Inferior parietal cortex (tissue), 1 donor: ENCODE measurements around the gene PTPRM.

Source experiments
- DNase-seq: peaks from one replicate; pipeline ENCODE4 v3.0.0-alpha.2; 2016; ENCODE audit errors: extremely low spot score

The PTPRM gene

DNA sequence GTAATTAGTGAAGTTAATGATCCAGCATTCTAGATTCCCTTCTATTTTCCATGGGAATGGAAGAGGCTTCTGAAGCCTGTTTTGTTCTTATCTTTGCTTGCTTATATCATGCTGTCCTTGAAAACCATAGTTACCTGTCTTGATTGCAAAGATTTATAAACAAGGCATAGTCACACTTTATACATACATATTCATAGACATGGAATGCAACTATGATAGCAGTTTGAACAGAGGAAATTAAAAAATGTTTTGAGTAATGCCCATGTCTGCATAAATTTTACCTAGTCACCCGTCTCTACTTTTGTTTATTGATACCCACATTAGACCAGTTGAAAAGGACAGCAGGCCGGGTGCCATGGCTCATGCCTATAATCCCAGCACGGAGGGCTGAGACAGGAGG, 289.0 kb downstream of the PTPRM start:
- DNase-seq = no peak

DNA sequence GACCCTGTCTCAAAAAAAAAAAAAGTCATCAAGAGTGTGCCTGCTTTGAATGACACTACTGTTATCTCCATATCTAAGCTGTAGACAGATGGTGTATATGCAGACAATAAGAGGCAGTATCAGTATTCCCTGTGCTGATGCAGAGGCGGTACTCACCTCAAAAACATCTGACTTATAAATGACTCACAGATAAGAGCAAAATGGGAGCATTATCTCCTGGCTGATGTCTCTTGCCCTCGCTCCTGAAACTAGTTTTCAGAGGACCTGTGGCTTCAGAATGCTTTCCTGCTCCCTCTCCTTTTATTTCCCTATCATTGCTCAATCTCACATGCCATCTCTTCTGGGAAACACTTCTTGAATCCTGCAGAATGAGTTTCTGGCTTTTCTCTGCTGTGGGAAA, 289.6 kb downstream of the PTPRM start:
- DNase-seq = no peak

DNA sequence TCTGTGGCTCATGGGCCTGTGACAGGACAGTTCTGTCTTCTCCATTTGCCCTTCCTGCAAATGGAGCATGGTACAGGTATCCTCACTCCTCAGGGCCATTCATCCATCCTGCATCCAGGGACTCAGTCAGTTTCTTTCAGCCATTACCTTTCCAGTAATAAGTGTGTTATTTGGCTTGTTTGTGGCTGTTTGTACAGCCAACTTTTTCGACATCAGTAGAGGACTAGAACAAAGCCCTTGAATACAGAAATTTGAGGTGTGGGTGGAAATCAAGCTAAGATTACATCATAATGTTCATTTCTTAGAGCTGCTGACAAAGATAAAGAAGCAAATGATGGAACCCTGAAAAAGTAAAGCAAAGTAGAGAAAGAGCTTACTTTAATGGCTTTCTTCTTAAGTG, 290.4 kb downstream of the PTPRM start:
- no peak for DNase-seq

DNA sequence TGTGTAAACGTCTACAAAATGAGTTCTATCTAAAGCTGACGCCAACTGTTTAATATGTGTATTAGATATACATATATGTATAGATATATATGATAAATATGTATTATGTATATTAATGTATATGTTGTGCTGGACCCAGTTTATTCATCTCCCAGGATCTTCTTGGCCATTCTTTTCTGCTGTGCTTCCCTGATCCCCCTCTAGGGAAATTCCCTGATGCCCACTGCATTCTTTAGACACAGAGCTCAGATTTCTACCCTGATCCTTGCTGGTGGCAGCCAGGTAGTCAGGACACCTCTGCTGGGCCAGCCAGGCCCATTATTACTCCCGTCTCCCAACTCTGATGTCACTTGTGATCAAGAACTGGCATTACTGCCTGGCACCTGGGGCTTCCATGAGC, 292.0 kb downstream of the PTPRM start:
- DNase-seq = no peak

DNA sequence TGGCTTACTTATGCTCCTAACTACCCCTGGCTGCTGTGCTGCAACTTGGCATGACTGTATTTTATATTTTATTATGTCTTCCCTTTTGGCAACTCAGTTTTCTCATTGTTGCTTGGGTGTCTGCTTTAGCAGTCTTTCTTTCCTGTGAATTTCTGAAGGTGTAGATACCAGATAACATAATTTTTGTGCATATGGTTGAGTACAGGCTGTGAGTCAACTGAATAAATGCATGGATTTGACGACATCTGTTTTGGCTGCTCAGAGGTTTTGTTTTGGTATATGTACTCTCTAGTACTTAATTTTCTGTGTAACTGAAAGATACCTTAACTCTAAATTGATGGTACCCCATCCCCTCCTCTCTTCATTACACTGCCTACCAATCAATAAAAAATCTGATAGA, 303.1 kb downstream of the PTPRM start:
- no peak for DNase-seq

DNA sequence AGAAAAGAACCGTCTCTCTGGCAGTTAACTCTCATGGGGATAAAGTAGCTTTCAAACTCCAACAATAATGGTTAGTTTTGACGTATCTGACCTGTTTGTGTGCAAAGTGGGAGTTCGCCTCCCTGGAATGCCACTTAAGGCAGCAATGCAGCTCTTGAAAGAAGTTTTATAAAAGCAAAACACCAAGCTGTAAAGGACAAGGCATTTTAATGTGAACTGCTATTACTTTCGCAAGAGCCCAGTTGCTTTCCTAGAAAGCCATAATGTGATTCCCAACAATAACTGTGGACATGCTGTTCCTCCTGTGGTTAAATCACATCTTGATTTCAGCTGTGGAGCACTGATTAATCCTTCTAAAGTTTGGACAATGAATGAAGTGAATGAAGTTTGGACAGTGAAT, 303.7 kb downstream of the PTPRM start:
- no peak for DNase-seq

DNA sequence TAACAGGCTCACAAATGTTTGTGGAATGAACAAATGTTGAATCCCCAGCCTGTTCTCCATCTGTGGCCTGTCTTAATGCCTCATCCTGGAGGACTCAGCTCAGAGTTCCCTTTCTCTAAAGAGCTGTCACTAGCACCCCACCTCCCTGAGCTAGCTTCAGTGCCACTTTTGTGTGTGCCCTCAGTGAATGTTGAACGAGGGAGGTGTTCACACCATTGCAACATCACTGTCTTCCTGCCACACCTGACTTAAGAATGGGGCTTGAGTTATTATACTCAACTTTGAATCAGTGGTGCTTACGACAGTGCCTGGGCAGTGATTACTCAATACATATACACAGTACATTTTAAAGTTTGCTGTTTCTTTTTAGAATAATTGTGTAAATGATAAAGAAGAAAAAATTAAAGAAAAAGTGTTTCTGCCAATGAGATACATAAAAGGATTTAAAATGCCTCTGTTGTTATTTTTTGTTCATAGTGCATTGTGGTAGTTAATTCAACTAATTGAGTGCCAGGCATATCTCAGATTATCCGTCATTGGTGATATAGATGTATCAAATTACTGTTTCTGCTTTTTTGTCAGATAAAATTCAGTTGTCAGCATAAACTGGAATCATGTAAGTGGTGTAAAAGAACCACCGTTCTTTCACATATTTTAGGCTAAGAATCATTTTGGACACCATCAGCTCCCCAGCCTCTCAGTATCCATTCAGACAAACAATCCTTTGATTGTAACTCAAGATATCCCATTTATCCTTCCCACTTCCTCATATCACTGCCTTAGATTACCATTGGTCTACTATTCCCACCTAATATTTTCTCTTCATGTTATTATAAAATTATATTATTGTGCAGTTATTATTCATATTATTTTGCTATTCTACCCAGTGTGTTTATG, 304.7 kb downstream of the PTPRM start:
- no peak for DNase-seq

DNA sequence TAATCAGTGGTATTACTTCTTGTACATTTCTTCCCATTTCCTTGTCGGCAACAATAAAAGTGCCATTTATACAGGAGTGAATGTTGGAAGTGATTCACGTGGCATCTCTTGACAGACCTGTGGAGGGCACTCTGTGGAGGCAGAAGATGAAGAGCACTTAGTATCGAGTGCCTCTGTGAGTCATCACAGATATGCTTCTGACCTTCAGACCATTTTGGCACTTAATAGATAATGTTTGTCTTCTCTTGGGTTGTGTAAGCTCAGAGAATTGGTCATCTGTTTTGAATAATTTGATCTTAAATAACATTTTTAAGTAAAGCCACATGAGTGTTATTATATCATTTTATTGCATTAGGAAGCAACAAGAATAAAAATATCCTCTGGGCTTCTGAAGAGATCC, 305.5 kb downstream of the PTPRM start:
- DNase-seq = no peak

DNA sequence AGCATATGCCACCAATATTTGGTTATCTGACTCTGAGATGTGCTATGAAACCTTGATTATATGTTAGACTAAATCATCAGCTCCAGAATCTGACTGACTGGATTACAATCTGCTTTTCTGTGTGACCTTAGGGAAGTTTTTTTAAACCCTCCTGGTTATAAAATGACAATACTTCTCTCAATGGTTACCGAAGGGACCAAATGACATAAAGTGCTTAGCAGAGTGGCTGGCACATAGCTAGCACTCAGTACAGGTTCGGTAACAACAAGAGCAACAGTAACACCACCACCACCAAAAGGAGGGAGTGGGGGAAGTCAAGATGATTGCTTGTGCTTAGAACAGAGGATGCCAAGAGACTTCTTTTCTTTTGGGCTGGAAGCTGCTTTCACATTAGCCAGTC, 306.2 kb downstream of the PTPRM start:
- no peak for DNase-seq

DNA sequence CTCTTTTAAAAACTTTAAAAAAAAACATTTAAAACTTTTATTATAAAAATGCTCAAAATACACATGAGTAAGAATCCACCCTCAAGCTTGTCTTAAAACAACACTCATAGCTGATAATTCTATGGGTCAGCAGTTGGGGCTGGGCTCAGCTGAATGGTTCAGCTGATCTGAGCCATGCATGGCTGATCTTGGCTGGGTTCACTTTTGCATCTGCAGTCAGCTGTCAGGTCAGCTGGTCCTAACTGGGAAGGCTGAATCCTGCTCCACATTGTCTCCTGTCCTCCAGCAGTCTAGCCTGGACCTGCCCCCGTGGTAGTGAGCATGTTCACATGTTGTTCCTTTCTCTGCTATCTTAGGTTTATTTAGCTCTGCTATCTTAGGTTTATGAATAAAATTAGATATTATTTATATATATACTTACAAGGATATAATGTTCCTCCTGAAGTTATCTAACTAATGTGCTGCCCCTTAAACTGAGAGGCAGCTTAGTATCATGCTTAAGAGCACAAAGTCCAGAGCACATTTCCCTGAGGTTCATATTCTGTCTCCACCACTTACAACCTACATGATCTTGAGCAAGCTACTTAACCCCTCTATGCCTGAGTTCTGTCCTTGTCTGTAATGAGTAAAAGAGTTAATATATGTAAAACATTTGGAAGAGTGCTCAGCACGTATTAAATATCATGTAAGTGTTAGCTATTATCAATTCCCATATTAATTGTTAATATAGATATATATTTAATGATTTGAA, 309.4 kb downstream of the PTPRM start:
- DNase-seq = no peak

DNA sequence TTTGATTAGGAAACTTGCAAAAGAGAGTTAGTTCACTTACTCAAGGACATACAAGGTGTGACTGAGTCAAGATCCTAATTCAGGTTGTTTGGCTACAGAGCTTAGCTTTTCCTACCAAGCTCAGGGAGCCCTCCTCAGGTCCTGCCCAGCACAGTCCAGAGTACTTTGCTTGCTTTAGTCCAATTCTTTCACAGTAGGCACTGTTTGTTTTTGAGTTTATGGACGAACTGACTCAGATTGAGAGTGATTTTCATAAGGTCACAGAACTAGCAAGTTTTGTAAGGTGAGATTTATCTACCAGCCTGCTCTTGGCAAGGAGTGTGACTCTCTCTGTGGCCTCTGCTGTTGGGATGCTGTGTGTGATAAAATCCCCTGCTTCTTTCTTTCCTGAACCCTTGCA, 310.5 kb downstream of the PTPRM start:
- DNase-seq = no peak

DNA sequence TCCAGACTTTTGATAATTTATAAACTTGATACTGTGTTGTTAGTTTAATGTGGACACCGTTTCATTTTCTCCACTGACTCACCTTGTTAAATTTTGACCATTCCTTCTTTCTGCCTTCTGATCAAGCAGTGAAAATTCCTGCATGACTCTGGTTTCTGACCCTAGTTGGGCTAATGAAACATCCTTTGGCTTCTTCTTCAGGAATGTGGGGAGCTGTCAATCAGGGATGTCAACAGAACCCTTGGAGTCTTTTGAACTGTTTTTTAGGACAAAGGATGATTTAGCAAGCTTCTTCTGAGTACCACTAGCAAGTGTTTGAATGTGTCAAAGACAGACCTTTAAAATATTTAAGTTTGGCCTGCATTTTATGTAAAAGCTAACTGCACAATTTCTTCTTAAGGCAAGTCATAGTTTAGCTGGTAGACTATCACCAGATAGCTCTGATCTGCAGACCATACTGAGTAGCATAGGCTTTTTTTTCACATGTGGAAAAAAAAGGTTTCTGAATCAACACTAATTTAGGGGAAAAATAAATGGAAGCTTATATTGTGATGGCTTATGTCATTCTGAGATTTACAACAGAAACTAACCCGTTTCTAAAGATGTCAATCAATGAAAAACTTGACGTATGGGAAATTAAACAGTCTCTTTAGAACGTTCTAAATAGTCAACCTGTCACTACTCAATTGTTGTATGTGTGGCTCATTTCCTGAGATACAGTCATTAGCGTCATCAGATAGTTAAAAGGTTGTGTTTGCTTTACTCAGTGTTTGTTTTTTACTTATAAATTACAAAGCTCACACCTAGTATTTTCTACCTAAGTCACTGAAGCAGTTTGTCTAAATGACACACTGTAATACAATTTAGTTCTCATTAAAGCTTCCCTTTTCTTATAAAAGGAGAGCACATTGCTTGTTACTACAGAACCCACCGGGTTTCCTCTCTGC, 311.4 kb downstream of the PTPRM start:
- DNase-seq = no peak

DNA sequence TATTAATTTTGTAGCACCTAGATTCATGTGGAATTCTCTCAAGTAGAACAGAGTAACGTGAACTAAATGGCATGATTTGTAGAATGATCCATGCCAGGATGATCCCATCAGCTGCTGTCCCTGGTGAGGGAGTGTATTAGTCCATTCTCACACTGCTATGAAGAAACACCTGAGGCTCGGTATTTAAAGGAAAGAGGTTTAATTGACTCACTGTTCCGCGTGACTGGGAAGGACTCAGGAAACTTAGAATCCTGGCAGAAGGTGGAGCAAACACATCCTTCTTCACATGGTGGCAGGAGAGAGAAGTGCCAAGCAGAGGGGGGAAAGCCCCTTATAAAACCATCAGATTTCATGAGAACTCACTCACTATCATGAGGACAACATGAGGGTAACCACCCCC, 312.6 kb downstream of the PTPRM start:
- no peak for DNase-seq

DNA sequence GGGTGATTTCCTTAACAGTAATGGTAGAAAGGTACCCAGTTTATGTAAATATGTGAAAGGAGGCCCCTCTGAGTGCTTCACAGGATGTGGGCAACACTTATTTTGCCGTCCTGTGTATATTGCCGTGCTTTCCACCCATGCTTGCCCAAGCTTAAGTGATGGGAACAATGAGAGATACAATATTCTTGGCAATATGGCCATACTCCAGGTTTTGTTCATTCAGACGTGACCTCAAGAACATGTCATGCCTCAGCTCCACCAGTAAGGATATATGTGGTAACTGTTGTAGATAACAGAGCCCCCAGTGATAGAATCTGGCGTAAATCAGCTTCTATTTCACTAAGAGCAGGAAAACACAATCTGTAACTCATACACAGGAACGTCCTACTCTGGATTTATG, 318.7 kb downstream of the PTPRM start:
- no peak for DNase-seq

DNA sequence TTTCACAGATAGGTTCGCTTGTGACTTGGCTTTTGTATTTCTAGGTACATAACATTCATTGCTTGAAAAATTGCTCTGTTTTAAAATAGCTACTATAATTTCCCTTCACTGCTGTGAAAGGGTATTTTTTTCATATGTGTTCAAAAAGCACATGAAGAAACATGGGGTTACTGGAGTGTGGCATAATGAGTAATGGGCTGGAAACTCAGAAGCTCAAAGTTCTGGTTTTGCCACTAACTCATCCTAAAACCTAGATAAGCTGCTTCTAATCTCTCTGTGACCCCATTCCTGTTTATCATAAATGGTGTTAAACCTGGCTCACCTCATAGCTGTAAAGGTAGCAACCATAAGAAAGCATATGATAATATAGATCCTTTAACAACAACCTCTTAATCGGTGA, 319.3 kb downstream of the PTPRM start:
- no peak for DNase-seq

DNA sequence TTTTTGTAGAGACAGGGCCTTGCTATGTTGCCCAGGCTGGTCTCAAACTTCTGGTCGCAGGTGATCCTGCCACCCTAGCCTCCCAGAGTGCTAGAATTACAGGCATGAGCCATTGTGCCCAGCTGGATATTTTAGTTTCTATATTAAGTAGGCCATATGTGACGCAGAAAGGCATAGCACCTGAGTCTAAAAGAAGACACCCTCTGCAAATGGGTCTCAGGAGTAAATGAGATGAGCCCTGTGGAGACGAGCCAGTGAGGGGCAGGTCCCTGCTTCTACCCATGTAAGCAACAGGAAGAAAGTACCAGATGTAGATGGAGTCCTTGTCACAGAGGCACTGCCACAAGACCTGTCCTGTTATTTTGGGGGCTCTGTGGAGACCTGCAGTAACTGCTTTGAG, 322.4 kb downstream of the PTPRM start:
- DNase-seq = no peak

DNA sequence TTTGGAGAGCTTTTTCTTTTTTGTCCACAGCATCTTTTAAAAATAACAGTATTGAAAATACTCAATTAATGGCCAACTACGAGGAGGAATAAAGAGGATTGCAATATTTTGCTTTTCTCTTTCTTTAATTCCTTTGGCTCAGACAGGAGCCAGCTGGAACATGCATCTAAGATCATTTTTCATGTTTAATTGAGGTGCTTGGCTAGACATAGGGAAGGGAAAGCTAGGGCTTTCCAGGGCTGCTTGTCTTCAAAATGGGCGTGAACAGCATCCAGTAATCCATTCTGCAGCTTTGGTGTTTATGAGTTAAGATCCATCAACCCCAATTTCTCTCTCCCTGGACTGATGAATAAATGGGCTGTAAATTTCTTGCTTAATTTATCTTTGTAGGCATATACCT, 323.0 kb downstream of the PTPRM start:
- DNase-seq = no peak

DNA sequence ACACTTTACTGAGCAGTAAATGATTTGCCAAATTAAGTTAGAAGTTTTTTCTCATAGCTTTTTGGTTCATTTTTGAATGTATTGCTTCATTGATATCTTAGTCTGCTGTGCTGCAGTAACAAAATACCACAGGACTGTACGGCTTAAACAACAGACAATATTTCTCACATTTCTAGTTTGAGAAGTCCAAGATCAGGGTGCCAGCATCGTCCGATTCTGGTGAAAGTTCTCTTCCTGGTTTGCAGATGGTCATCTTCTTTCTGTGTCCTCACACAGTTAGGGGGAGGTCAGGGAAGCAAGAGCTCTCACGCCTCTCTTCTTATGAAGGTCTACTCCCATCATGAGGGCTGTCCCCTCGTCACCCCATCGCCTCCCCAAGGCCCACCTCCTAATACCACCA, 325.4 kb downstream of the PTPRM start:
- no peak for DNase-seq

DNA sequence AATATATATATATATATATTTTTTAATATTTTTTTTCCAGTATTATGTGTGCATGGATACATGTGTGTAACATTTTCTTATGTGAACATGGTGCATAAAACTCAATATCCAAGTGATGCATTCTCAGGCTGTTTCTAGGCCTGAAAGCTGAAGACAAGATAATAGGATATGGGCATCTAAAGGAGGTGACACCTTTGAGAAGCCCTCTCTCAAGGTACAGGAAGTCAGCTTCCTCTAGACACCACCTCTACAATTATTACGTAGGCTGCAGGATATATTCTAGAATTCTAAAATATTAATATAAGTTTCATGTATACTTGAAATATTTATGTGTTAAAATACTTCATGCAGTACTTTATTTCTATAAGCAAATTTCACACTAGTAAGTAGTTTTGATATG, 327.5 kb downstream of the PTPRM start:
- no peak for DNase-seq

DNA sequence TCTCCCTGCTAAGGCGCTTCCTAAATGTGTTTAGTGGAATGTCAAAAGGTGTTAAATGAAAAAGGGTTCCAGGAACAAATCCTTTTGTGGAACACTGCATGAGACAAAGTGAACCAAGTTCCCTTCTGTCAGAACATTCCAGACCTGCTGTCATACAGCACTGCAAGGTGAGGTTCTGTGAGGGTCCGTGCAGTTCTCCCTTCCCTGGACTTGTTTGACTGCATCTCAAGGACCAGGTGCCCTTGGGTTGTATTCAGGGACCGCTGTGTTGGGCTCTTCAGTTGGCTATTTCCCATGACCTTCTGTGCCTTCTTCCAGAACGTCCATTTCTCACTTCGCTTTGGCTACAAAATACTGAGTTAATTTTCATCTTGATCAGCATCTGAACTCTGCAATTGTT, 328.2 kb downstream of the PTPRM start:
- no peak for DNase-seq

DNA sequence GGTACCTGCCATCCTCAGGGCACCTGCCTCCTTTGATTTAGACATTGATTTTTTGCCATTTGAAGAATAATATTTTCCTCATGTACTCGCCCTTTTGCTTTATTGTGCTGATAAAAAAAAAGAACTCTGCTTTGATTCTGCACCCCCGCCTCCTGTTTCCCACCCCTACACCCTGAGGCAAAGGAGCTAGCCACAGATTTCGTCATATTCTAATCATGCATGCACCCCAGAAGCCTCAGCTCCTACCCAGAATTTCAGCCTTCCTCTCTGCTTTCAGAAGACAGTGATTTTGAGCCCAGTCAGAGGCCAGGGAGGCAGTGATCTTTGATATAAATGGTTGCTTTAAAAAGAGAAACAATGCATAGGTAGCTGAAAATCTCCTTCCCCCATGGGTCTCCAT, 329.0 kb downstream of the PTPRM start:
- no peak for DNase-seq
